GM12873 (cell line): ENCODE results near the gene MYBPHL.

Experiments
- CTCF ChIP-seq: IDR thresholded peaks from 2 replicates; pipeline ENCODE4 v1.5.1; 2012; ENCODE audit warnings: low read depth, mild to moderate bottlenecking, moderate library complexity, low read length, control low read depth; ENCODE audit not compliant: insufficient read depth; ENCODE audit errors: missing control alignments

The MYBPHL gene

GRCh38 chr1:109255678-109256077 lies 51.1 kb downstream of the MYBPHL start:
- TF ChIP-seq CTCF: no peak

- TF ChIP-seq CTCF: no peak
Measured at GRCh38 chr1:109255097-109255651, 51.6 kb downstream of the MYBPHL start.

GRCh38 chr1:109254621-109255096 lies 52.2 kb downstream of the MYBPHL start:
- TF ChIP-seq CTCF: no peak

- TF ChIP-seq CTCF: no peak
Measured at GRCh38 chr1:109253803-109254620, 52.8 kb downstream of the MYBPHL start.

GRCh38 chr1:109252893-109253802 lies 53.7 kb downstream of the MYBPHL start:
- no peak for TF ChIP-seq CTCF

GRCh38 chr1:109252167-109252892 lies 54.5 kb downstream of the MYBPHL start:
- no peak for TF ChIP-seq CTCF
